Thyroid gland (tissue), 4 donors: ENCODE data around the gene OSBPL3.

Experiments used
- POLR2A ChIP-seq, 2 donors: fragments of 450-650 bp; IDR thresholded peaks; one replicate each; pipeline ENCODE4 v1.6.1; 2017; ENCODE audit warnings: antibody characterized with exemption in 2 of 2, mild to moderate bottlenecking in 2 of 2, moderate library complexity in 1 of 2
- TF ChIP-seq, protein P1 (sequence below), 6 experiments: fragments of 200-600 bp in 3 of 6; fragments of 450-650 bp in 3 of 6; sonication (generic) in 3 of 6; IDR thresholded peaks; one replicate each; pipeline ENCODE4 v1.5.1; 2016 to 2019; ENCODE audit warnings: antibody characterized with exemption in 6 of 6, mild to moderate bottlenecking in 2 of 6, inconsistent platforms in 1 of 6, moderate library complexity in 1 of 6

DNA sequence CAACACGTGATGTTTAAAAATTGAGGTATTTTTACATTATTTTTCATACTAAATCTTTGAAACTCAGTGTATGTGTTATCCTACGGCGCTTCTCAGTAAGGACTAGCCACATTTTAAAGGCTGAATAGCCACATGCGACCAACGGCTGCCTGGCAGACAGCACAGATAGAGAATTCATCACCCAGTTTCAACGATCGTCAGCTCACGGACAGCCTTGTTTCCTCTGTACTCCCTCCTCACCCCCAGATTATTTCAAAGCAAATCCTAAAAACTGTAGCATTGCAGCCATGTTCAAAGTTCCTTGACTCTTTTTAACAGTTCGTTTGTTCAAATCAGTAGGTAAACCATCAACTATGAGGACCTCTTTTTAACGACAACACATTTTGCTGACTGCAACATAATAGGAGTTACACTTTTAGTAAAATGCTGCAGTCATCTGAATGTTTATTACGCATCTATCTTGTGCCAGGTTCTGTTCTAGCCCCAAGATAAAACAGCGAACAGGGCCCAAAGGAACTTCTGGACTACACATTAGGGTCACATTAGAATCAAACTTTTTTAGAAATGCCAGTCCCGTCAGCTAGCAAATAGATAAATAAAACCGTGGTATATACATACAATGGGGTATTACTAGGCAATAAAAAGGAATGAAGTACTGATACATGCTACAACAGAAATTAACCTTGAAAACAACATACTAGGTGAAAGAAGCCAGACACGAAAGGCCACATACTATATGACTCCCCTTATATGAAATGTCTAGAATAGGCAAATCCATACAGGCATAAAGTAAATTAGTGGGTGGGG, 5.7 kb downstream of the OSBPL3 start:
- TF ChIP-seq, protein P1, sequence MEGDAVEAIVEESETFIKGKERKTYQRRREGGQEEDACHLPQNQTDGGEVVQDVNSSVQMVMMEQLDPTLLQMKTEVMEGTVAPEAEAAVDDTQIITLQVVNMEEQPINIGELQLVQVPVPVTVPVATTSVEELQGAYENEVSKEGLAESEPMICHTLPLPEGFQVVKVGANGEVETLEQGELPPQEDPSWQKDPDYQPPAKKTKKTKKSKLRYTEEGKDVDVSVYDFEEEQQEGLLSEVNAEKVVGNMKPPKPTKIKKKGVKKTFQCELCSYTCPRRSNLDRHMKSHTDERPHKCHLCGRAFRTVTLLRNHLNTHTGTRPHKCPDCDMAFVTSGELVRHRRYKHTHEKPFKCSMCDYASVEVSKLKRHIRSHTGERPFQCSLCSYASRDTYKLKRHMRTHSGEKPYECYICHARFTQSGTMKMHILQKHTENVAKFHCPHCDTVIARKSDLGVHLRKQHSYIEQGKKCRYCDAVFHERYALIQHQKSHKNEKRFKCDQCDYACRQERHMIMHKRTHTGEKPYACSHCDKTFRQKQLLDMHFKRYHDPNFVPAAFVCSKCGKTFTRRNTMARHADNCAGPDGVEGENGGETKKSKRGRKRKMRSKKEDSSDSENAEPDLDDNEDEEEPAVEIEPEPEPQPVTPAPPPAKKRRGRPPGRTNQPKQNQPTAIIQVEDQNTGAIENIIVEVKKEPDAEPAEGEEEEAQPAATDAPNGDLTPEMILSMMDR (IDR thresholded peaks at IDR 0.05): no peak
- TF ChIP-seq POLR2A (IDR thresholded peaks at IDR 0.05): no peak
